Hepatocyte (in vitro differentiated cells): ENCODE data around the gene NAMPT. TPM values are rescaled to one million over a fixed set of nuclear protein-coding genes. Genes with fewer than 3 reads are reported as not detected.

Experiments used
- DNase-seq: peaks from one replicate; pipeline ENCODE4 v3.0.0-alpha.2; 2016; ENCODE audit warnings: low spot score
- H2AFZ ChIP-seq: fragments of 200-600 bp; sonication (generic); 2 replicates; pipeline ENCODE4 v1.6.0; 2016; ENCODE audit warnings: antibody characterized with exemption, mild to moderate bottlenecking
- H3K27ac ChIP-seq: fragments of 200-600 bp; sonication (generic); 2 replicates; pipeline ENCODE4 v1.5.1; 2016; ENCODE audit warnings: mild to moderate bottlenecking
- H3K27me3 ChIP-seq: fragments of 200-600 bp; sonication (generic); 2 replicates; pipeline ENCODE4 v1.6.1; 2016
- H3K36me3 ChIP-seq: fragments of 200-600 bp; sonication (generic); replicated peaks from 2 replicates; pipeline ENCODE4 v1.5.1; 2016; ENCODE audit warnings: low read depth; ENCODE audit not compliant: insufficient read depth
- H3K4me1 ChIP-seq: fragments of 200-600 bp; sonication (generic); 2 replicates; pipeline ENCODE4 v1.5.1; 2016; ENCODE audit warnings: mild to moderate bottlenecking, moderate library complexity; ENCODE audit not compliant: insufficient read depth
- H3K4me2 ChIP-seq: fragments of 200-600 bp; sonication (generic); 2 replicates; pipeline ENCODE4 v1.6.0; 2016
- H3K4me3 ChIP-seq: fragments of 200-600 bp; sonication (generic); 2 replicates; pipeline ENCODE4 v1.5.1; 2016; ENCODE audit warnings: mild to moderate bottlenecking
- H3K79me2 ChIP-seq: fragments of 200-600 bp; sonication (generic); 2 replicates; pipeline ENCODE4 v1.6.0; 2017; ENCODE audit warnings: mild to moderate bottlenecking
- H3K9me2 ChIP-seq: fragments of 200-600 bp; sonication (generic); replicated peaks from 2 replicates; pipeline ENCODE4 v1.6.0; 2017; ENCODE audit warnings: mild to moderate bottlenecking; ENCODE audit not compliant: insufficient read depth
- H3K9me3 ChIP-seq: fragments of 200-600 bp; sonication (generic); 2 replicates; pipeline ENCODE4 v1.5.1; 2016; ENCODE audit warnings: low read depth, mild to moderate bottlenecking
- H4K20me1 ChIP-seq: fragments of 200-600 bp; sonication (generic); 2 replicates; pipeline ENCODE4 v1.6.0; 2016; ENCODE audit warnings: mild to moderate bottlenecking; ENCODE audit not compliant: insufficient read depth, poor library complexity, severe bottlenecking
- EZH2 ChIP-seq: fragments of 200-600 bp; sonication (generic); IDR thresholded peaks from 2 replicates; pipeline ENCODE4 v1.6.1; 2016; ENCODE audit warnings: antibody characterized with exemption, mild to moderate bottlenecking, borderline replicate concordance
- EZH2phosphoT487 ChIP-seq: fragments of 200-600 bp; sonication (generic); IDR thresholded peaks from one replicate; pipeline ENCODE4 v1.6.1; 2018; ENCODE audit warnings: antibody characterized with exemption, mild to moderate bottlenecking, low read depth, moderate library complexity; ENCODE audit not compliant: unreplicated experiment, severe bottlenecking
- WGBS: methylation state at CpG from one replicate; pipeline ENCODE4 v1.1.6; 2016; ENCODE audit warnings: low lambda C conversion rate; ENCODE audit errors: missing lambda C conversion rate; 5-methylcytosine and 5-hydroxymethylcytosine counted together
- polyA plus RNA-seq: library from polyadenylated mRNA; unstranded; fragments of >200 nt; fragmentation: Nextera tagmentation; extraction: Ambion mirVana; gene quantifications from 2 replicates; pipeline ENCODE4 v1.2.1, GENCODE V29; 2016
- total RNA-seq: library from RNA; depleted of rRNA; stranded (reverse); fragments of >200 nt; gene quantifications from 2 replicates; pipeline ENCODE4 v1.2.3, GENCODE V29; 2014
- TF ChIP-seq, protein P1 (sequence below): fragments of 200-600 bp; sonication (generic); IDR thresholded peaks from 2 replicates; pipeline ENCODE4 v1.5.1; 2016; ENCODE audit warnings: antibody characterized with exemption, mild to moderate bottlenecking; ENCODE audit not compliant: poor library complexity

NAMPT gene
- total and polyA plus RNA-seq, 2 experiments from 2014 or later: 71.8 to 299 TPM

- no peak overlapping the region for H3K4me3 ChIP-seq
- DNase-seq: no peak
- 100% methylated on average over 1 of the region's 1 CpG for WGBS
- TF ChIP-seq EZH2: no peak
- TF ChIP-seq EZH2phosphoT487: no peak
- TF ChIP-seq, protein P1, sequence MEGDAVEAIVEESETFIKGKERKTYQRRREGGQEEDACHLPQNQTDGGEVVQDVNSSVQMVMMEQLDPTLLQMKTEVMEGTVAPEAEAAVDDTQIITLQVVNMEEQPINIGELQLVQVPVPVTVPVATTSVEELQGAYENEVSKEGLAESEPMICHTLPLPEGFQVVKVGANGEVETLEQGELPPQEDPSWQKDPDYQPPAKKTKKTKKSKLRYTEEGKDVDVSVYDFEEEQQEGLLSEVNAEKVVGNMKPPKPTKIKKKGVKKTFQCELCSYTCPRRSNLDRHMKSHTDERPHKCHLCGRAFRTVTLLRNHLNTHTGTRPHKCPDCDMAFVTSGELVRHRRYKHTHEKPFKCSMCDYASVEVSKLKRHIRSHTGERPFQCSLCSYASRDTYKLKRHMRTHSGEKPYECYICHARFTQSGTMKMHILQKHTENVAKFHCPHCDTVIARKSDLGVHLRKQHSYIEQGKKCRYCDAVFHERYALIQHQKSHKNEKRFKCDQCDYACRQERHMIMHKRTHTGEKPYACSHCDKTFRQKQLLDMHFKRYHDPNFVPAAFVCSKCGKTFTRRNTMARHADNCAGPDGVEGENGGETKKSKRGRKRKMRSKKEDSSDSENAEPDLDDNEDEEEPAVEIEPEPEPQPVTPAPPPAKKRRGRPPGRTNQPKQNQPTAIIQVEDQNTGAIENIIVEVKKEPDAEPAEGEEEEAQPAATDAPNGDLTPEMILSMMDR: no peak
- H3K36me3 ChIP-seq: peaks cover 5% of the 10 kb centered on the region
- H3K79me2 ChIP-seq: peaks cover 4% of the 10 kb centered on the region
- no peaks in the 10 kb centered on the region for H3K9me3 ChIP-seq
- no peak overlapping the region for H3K4me2 ChIP-seq
- H4K20me1 ChIP-seq: no peaks in the 10 kb centered on the region
- no peak overlapping the region for H2AFZ ChIP-seq
- no peaks in the 10 kb centered on the region for H3K27me3 ChIP-seq
- H3K9me2 ChIP-seq: no peaks in the 10 kb centered on the region
- no peak overlapping the region for H3K27ac ChIP-seq
- H3K4me1 ChIP-seq: no peaks in the 10 kb centered on the region
Measured at GRCh38 chr7:106255246-106255645, 29.5 kb downstream of the NAMPT start.

- Histone ChIP-seq H3K4me3 (no peak overlapping the region), H3K4me2 (no peak overlapping the region), H3K79me2 (peaks cover 4% of the 10 kb centered on the region), H3K4me1 (no peaks in the 10 kb centered on the region), H4K20me1 (no peaks in the 10 kb centered on the region), H3K36me3 (peaks cover 5% of the 10 kb centered on the region), H3K9me3 (no peaks in the 10 kb centered on the region), H3K27me3 (no peaks in the 10 kb centered on the region), H3K9me2 (no peaks in the 10 kb centered on the region), H2AFZ (no peak overlapping the region), H3K27ac (no peak overlapping the region)
- 99% methylated on average over 4 of the region's 4 CpGs for WGBS
- TF ChIP-seq EZH2phosphoT487 (no peak), EZH2 (no peak)
- TF ChIP-seq, protein P1: no peak
- no peak for DNase-seq
Measured at GRCh38 chr7:106254525-106255116, 30.2 kb downstream of the NAMPT start.

DNA sequence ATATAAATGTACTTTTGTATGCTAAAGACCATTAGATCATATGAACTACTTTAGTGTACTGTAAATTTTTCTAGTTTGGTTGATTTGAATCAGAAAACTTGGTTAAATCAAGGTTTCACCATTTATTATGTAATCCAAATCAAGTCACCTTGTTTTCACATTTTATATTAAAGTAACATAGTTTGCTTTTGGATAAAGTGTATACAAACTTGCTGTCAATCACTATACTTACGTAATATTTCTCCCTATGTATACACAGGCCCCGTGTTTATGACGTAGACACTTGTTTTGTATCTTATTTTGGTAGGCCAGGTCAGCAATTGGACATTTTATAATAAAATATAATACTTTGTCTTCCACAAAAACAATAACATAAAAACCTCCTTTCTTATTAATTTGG is 32.2 kb downstream of the NAMPT start:
- no peak overlapping the region for H3K27ac ChIP-seq
- H2AFZ ChIP-seq: no peak overlapping the region
- H3K79me2 ChIP-seq: peaks cover 4% of the 10 kb centered on the region
- WGBS: 98% methylated on average over 3 of the region's 3 CpGs
- no peaks in the 10 kb centered on the region for H3K36me3 ChIP-seq
- no peaks in the 10 kb centered on the region for H3K9me3 ChIP-seq
- no peak overlapping the region for H3K4me2 ChIP-seq
- no peaks in the 10 kb centered on the region for H3K9me2 ChIP-seq
- DNase-seq: no peak
- no peaks in the 10 kb centered on the region for H4K20me1 ChIP-seq
- no peaks in the 10 kb centered on the region for H3K4me1 ChIP-seq
- TF ChIP-seq, protein P1: no peak
- TF ChIP-seq EZH2phosphoT487 (no peak), EZH2 (no peak)
- H3K4me3 ChIP-seq: no peak overlapping the region
- no peaks in the 10 kb centered on the region for H3K27me3 ChIP-seq
